HG03342 (cell line): ENCODE data around the gene AP2B1.
"Not testable (repeated sequence)": the region's sequence is repeated elsewhere in the genome, so short reads cannot be mapped to it uniquely, and the experiment has no call there.

ENCODE experiments used
- ATAC-seq: cut with Tn5 transposase; IDR thresholded peaks from one replicate; pipeline ENCODE4 v1.9.1; 2021; ENCODE audit warnings: mild to moderate bottlenecking, moderate library complexity; ENCODE audit not compliant: unreplicated experiment

Gene AP2B1

DNA sequence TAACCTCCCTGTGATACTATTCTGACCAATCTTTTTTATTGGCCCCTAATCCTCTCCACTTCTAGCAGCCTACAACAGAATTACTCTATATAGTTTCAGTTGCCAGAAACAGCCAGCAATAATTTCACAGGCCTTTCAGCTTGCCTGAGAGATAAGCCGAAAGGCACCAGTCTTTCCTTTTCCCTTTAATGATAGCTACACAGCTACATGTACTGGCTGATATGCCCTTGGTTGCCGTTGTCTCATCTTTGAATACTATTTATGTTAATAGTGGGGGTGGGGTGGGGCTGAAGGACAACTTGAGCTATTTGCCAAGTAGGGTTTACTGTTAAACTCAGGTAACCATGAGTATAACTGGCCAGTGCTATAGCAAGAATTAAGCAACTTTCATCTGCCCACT, 108.5 kb downstream of the AP2B1 start:
- ATAC-seq: no peak

DNA sequence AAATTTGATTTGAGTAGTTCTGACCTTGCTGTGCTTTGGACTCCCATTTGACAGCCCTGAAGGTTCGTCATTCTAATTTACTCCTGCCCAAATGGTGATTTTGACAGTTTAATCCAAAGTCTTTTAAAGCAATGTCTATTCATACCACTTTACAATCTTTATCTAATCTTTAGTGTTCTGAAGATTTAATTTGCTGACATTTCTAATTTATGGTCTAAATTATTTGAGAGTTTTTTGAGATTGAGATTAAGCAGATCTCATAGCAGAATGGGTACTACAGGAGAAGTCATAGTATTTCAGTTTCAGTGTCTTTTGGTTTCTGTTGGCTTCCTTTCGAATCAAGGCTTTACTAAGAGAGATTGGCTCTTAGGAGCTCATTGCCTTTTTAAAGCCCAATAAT, 111.7 kb downstream of the AP2B1 start:
- ATAC-seq: no peak

DNA sequence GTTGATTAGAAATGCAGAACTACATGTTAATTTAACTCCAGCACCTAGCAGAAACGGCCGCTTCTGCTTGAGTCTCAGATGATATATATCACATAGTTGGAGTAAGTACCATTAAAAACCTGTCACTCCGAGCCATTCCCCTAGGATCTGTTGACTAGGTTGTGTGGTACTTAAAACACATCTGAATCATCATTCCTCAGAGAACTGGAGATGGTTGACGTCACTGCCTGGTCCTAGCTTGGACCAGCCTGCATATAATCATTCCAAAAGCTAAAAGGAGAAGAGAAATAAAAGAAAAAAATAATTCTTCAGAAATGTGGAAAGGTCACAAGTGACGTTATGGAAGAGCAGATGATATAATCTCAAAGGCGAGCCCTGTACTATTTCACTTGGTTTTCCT, 113.0 kb downstream of the AP2B1 start:
- no peak for ATAC-seq

DNA sequence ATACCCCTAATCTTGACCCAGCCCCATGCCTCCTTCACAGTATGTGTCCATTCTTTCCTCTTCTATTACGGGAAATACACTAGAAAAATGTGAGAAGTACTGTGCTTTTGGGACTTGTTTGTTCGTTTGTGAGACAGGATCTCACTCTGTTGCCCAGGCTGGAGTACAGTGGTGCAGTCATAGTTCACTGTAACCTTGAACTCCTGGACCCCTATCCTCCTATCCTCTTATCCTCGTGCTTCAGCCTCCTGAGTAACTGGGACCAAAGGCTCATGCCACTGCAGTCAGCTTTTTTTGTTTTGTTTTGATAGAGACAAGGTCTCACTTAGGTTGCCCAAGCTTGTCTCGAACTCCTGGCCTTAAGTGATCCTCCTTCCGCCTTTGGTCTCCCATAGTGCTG, 114.4 kb downstream of the AP2B1 start:
- no peak for ATAC-seq

DNA sequence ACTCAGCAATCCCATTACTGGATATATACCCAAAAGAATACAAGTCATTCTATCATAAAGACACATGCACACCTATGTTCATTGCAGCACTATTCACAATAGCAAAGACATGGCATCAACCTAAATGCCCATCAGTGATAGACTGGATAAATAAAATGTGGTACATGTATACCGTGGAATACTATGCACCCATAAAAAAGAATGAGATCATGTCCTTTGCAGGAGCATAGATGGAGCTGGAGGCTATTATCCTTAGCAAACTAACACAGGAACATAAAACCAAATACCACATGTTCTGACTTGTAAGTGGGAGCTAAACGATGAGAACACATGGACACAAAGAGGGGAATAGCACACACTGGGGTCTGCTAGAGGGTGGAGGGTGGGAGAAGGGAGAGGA, 116.2 kb downstream of the AP2B1 start:
- ATAC-seq: not testable (repeated sequence)

DNA sequence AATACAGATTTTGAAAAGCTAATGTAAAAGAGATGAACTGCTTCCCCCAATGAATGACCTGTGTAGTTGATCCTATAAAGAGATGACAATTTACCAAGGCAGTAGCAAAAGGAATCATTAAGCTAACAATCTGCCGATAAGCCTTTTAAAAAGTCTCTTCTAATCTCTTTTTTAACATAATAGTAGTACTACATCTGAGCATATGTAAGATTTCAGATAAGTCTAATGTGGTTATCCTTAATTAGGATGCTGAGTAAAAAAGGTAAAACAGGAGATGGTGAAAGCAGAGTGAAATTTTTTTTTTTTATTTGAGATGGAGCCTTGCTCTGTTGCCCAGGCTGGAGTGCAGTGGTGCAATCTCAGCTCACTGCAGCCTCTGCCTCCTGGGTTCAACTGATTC, 118.1 kb downstream of the AP2B1 start:
- ATAC-seq: no peak

DNA sequence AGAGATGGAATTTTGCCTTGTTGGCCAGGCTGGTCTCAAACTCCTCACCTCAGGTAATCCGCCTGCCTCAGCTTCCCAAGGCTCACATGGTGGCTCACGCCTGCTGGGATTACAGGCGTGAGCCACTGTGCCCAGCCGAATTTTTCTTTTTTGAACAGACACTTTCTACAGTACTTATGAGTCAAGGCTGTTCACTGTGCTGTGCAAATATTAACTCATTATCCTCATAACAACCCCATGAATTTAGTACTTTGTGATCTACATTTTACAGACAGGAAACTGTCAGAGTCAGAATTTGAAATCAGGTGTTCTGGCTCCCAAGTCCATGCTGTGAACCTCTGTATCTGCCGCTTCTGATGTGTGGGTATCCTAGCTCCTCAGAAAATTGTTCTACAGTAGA, 118.6 kb downstream of the AP2B1 start:
- no peak for ATAC-seq

DNA sequence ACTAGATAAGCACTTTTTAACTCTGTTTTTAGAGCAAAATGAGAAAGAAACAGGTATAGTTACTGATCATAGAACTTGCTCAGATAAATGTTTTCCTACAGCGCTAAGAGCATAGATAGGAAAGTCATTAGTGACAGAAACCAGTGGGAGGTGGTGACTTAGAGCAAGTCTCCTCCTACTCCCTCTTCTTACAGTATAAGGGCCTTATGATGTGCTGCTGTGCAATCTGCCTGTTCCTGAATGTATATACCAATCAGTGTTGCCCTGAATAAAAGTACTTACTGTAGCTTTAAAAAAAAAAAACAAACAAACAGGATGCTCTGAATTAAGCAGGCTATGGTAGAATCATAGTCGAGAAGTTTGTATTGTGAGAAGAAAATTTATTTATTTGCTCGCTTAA, 121.0 kb downstream of the AP2B1 start:
- no peak for ATAC-seq

DNA sequence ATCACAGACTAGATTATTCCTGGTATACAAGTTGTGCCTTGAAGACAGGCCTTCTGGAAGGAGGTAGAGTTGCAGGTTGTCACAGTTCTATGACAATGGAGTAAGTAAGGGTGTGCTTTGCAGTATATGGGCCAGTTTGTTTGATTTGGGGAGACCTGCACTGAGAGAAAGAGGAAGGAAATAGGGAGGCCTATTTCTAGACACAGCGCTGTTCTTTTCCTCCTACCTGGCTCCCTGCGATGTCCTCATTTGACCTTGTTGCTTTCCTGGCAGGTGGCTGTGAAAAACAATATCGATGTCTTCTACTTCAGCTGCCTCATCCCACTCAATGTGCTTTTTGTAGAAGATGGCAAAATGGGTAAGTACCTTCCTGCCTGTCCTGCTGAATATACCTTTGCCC, 121.8 kb downstream of the AP2B1 start:
- no peak for ATAC-seq

DNA sequence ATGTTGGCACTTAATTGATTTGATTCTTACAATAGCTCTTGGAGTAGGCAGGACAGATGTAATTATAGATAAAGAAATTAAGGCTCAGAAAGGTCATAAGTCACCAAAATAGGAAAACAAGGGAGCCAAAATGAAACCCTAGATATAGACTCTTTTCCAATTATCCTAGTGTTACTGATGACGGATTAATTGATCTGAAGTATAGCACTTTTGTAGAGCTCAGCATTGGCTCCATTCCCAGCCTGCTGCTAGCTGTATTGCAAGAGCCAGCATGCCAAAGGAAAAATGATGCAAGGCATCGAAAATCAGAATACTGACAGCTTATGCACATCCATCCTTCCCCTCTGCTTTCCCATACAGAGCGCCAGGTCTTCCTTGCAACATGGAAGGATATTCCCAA, 122.8 kb downstream of the AP2B1 start:
- no peak for ATAC-seq

DNA sequence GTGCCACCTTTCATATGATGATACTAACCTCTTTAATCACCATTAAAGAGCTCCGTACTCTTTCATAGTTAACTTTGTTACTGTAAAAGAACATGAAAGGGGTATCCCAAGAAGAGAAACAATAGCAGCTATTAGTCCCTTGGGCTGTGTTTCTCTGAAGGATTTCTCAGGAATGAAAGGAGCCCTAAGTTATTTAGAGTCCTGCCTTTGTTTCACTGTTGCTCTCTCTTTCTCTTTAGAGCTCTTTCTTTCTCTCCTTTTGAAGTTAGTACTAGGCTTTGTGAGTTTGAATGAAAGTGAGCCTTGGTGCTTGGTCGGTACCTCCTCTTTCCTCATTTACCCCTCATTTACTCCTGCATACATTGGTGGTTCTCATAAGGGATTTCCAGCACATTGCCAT, 123.8 kb downstream of the AP2B1 start:
- no peak for ATAC-seq

DNA sequence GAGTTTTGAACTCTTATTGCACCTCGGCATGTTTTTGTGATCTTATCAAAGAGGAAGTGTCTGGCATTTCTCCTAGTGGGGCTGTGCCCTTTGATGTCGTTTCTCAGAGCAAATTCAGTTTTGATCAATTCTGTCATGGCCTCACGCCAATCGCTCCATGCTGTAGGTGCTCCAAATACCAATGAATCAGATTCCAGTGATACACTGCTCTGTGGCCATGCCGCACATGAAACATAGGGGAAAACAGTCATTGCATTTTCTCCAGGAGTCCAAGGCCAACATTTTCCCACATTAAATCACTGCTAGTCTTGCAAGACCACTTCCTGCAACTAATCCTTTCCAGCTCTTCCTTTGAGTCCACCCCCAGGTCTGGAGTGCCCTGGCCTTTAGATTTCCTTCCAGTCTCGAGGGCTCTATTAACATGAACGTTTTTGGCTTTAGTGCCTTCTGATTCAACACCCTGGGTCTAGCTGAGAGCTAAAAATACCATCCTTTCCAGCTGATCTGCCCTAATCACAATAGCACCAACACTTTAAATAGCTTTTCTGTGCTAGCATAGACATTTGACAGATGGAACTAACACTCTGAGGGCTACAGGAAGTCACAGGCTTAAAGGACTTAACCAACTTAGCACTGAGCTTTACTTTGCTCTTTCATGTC, 126.1 kb downstream of the AP2B1 start:
- no peak for ATAC-seq

DNA sequence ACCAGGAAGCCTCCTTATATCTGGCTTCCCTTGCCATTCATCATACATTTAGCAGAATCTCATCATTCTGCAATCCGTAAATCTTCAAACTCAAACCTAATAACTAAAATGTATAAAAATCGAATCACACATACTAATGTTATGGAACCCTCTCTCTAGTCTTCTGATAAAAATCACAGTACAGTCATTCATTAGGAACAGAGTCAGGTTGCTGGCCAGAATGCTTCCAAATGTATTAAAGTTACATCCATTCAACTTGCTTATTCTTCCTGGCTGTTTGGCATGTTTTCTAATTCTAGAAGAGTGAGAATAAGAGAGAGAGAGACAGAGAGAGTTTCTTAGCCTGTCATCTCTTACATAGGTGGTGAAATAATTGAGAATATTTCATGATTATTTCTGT, 127.9 kb downstream of the AP2B1 start:
- ATAC-seq: no peak

DNA sequence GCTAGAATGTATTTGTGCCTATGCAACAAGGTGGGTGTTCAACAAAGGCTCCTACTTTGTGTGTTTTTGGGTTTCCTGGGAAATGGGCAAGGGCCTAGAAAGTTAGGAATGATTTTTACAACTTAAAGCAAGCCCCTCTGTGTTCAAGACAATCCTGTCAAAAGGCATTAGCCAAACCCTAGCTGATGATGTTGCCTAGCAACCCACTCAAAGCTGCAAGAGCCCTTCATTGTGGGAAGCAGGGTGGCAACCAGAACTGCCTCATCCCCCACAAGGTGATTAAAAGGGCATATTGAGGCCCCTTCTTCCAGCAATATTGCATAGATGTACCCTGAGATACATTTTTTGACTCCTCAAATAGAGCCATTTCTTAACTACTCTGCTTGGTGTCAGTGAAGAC, 128.3 kb downstream of the AP2B1 start:
- ATAC-seq: no peak

DNA sequence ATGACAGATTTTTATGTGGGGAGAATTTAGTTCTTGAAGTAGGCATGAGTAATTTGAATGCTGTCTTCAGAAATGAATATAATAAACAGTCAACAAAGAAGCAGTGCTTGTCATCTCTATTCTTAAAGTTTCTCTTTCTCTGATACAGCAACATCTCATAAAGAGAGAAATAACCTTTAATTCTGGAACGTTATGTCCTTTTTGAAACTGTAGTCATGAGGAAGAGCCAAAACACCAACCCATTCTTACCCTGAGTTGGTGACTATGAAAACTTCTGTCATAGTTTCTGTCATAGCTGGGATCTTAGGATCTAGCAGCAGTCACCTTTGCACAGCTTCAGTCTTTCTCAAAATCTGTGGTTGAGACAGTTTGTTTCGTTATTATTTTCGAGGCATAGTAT, 129.1 kb downstream of the AP2B1 start:
- no peak for ATAC-seq

DNA sequence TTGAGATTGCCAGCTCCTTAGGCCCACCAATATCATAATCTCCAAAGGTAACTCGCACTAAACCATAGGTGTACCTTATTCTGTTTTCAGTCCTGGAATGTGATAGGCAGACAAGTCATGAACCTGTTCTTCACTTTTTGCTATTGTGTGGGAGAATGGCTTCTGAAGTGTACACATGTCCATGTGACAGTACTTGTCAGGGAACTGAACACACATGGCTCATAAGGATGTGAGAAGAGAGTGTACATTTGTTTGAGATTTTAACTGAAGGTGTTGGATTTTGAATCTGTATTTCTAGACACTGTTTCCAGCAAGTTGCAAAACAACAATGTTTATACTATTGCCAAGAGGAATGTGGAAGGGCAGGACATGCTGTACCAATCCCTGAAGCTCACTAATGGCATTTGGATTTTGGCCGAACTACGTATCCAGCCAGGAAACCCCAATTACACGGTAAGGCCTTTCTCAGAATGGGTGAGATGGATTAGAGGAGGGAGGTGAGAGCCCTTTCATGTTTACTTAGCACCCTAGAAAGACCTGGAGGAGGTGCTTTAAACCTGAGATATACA, 129.9 kb downstream of the AP2B1 start:
- no peak for ATAC-seq

DNA sequence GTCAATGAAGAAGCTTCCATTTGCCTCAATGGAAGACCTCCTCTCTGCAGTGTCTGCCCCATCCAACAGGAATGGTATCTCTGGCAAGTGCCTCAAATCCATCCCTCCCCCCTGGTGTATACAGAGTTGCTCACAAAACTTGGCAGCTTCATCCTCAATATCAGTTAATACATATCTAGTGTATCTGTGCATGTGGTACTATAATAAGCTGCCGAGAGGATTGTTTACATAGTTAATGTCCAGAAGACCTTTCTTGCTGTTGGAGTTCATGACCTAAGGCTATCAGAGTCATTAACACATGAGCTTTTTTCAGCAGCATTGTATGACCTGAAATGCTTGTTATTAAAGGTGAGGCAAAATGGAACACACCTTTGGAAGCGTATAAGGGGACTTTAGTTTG, 130.4 kb downstream of the AP2B1 start:
- no peak for ATAC-seq

DNA sequence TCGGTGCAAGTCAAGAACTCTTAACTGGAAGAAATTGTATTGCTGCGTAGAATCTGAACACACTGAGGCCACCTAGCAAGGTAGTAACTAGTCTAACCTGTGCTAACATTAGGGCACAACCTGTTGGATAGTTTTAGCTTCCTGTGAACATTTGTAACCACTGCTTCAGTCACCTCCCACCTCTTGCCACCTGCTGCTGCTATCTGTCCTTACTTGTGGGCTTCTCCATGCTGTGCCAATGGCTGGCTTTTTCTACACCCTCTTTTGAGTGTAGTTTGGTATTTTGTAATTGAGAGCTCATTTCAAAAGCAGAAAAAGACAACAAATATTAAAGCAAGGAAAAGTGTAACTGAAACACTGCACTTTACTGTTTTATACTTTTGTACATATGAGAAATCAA, 136.6 kb downstream of the AP2B1 start:
- no peak for ATAC-seq

DNA sequence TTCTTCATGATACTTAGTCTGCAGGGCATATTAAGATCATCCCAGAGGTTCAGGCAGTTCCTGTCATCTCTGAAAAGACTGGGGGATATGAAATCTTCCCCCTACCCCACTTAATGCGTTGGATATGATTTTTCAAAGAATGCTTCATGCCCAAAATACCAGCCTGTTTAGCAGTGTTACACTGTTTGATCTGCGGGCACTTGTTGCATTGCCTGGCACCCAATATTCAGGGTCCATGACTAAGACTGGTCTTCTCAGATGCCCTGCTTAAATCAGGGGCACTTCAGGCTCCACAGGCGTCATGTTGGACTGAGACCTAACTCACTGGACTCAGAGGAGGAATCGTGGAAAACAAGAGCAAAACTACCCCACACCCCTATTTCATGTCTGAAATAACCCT, 137.9 kb downstream of the AP2B1 start:
- no peak for ATAC-seq

DNA sequence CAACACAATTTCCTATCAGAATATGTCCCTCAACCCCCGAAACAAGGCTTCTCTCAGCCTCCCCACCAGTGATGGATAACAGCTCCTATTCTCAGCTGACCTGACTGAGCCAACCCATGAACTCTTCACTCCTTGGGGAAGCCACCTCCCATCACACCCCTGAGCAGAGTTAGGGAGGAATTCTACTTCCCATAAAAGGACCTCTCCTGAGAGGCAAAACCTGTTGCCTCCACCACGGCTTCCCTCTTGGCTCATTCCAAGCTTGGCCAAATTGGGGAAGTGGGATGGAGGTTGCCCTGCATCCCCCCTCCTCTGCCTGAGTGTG, 138.6 kb downstream of the AP2B1 start:
- no peak for ATAC-seq

DNA sequence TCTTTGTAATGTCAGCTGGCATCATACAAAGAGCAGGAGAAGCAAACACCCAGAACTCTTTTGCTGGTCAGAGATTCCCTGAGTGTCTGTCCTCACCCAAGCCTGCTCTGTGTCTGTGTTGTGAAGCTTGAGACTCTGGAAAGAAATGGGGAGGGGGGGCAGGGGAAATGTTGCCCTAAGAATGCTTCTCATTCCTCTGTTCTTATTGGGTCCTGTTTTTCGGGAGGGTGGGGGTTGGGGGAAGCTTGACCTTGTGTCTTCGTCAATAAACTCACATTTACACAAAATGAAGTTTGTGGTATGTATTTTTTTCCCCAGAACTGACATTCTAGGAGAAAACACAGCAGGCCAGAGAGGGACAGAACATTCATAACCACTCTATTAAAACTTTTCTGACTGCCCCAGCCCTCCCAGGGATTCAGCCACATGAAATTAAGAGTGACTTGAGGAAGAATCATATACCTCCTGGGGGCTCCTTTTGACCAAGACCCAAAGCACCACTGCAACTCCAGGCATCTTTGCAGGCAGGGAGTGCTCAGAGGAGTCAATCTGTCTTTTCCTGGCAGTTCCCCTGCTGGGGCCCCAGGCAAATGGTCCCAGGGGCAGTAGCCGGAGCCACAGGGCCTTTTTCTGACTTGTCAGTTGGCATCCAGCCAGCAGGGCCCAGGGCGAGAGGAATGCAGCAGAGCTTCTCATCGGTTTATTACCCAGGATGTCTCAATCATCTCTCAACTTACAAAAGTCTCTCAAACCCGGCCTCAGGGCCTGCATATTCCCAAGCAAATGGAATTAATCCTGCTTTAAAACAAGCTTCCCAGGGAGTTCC, 139.2 kb downstream of the AP2B1 start:
- no peak for ATAC-seq

DNA sequence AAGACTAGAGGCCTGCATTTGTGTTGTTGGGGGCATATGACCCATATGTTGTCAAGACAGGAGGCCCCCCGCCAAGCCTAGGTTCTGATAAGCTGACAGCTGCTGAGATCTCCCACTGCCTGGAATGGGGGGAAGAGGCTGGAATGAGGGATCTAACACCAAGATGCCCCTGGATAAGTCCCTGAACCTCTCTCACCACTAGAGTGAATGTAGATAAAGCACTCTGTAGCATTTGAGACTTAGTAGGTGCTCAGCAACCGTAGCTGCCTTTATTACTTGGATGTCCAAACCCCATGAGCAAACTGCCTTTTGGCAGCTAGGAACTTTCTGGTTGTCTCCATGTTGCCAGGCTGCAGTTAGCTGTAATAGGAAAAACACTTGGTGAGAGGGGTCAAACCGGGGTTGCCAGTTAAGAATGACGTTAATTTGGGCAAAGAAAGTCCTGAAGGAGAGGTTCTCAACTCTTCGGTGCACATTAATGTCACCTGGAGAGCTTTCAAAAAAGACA, 139.9 kb downstream of the AP2B1 start:
- no peak for ATAC-seq
